ENCODE measurements around the gene ALDH1L1.

ALDH1L1 gene

GRCh38 chr3:126180477-126181397 is at the start of gene ALDH1L1:
Gene ALDH1L1, minus strand, starts transcription at chr3:126180586. Its CDS starts 19,607 bp downstream, at chr3:126160979.
- TF ChIP-seq, protein P1, sequence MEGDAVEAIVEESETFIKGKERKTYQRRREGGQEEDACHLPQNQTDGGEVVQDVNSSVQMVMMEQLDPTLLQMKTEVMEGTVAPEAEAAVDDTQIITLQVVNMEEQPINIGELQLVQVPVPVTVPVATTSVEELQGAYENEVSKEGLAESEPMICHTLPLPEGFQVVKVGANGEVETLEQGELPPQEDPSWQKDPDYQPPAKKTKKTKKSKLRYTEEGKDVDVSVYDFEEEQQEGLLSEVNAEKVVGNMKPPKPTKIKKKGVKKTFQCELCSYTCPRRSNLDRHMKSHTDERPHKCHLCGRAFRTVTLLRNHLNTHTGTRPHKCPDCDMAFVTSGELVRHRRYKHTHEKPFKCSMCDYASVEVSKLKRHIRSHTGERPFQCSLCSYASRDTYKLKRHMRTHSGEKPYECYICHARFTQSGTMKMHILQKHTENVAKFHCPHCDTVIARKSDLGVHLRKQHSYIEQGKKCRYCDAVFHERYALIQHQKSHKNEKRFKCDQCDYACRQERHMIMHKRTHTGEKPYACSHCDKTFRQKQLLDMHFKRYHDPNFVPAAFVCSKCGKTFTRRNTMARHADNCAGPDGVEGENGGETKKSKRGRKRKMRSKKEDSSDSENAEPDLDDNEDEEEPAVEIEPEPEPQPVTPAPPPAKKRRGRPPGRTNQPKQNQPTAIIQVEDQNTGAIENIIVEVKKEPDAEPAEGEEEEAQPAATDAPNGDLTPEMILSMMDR (IDR thresholded peaks at IDR 0.05; ENCODE audit: low read depth, low read length, missing control alignments): no peak
- DNase-seq: no peak
- Histone ChIP-seq H3K27ac (no peak within 1 kb of the TSS), H3K4me3 (ENCODE audit: low read depth, low read length) (peak within 1 kb of the TSS; percentile 55), H3K27me3 (replicated peaks) (no peaks in the 10 kb centered on the region), H3K36me3 (replicated peaks) (no peaks in the 10 kb centered on the region)
- in situ Hi-C loops (cut with HindIII; ENCODE audit: low pct_ligation_motif_present, low sequenced_read_pairs): no loop called here

DNA sequence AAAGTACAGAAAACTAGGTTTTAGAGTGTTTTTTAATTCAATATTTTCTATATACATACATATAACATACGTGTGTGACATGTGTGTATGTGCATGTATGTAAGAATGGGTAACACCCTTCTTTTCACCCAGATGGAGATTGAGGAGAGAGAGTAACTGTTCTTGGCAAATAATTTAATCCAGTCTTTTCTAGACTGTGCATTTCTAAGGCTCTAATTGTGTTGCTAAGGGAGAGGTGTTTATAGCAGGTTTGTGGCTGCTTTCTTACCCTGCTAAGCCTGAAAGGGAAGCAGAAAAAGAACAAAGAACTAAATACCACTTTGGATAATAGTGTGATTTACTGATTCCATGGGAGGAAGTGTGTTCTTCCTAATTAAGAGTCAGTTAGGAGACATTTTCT is 46.0 kb upstream of the ALDH1L1 start:
- Histone ChIP-seq H3K36me3 (replicated peaks) (no peaks in the 10 kb centered on the region), H3K27ac (no peak overlapping the region), H3K4me3 (ENCODE audit: low read depth, low read length) (no peak overlapping the region), H3K27me3 (replicated peaks) (no peaks in the 10 kb centered on the region)
- in situ Hi-C loops (cut with HindIII; ENCODE audit: low pct_ligation_motif_present, low sequenced_read_pairs): no loop called here
- no peak for DNase-seq
- TF ChIP-seq, protein P1 (IDR thresholded peaks at IDR 0.05; ENCODE audit: low read depth, low read length, missing control alignments): no peak

GRCh38 chr3:126216416-126216815 is 36.0 kb upstream of the ALDH1L1 start:
- Histone ChIP-seq H3K27me3 (replicated peaks) (no peaks in the 10 kb centered on the region), H3K36me3 (replicated peaks) (no peaks in the 10 kb centered on the region), H3K4me3 (ENCODE audit: low read depth, low read length) (no peak overlapping the region), H3K27ac (no peak overlapping the region)
- DNase-seq: no peak
- TF ChIP-seq, protein P1 (IDR thresholded peaks at IDR 0.05; ENCODE audit: low read depth, low read length, missing control alignments): no peak
- in situ Hi-C loops (cut with HindIII; ENCODE audit: low pct_ligation_motif_present, low sequenced_read_pairs): no loop called here

GRCh38 chr3:126213379-126214028 is 33.1 kb upstream of the ALDH1L1 start:
- Histone ChIP-seq H3K36me3 (replicated peaks) (no peaks in the 10 kb centered on the region), H3K27ac (no peak overlapping the region), H3K4me3 (ENCODE audit: low read depth, low read length) (peak overlapping the region; percentile 53), H3K27me3 (replicated peaks) (no peaks in the 10 kb centered on the region)
- no peak for DNase-seq
- TF ChIP-seq, protein P1 (IDR thresholded peaks at IDR 0.05; ENCODE audit: low read depth, low read length, missing control alignments): no peak
- in situ Hi-C loops (cut with HindIII; ENCODE audit: low pct_ligation_motif_present, low sequenced_read_pairs): no loop called here

DNA sequence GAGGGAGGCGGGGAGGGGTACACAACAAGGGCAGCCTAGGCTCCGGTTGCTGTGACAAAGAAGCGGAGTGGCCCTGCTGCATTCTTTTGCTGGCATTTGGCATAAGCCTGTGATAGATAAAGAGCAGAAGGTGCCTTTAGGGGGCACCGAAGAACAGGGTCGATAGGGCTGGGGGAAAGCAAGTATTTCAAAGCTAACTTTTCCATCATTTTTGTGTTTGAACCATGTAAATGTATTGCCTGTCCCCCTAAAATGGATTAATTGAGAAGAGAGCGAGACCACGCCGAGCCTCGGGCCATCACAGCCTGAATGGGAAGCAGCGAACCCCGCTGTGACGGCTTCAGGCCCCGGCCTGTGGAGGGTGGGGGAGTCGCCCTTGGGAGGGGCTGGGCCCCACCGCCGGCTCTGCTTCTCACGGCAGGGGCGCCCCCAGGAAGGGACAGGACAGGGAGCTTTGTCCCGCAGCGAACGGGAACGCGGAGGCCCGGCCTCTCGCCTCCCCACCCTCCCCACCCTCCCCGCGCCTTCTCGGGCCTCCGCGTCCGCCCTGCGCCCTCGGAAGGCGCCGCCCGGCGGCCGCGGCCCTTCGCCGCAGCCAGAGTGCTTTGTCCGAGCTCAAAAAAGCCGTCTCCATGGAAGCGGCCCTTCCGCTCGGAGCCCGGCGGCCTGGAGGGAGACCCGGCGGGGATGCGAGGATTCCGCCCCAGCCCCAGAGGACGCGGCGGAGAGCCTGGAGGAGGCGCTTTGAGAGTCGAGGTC is 32.4 kb upstream of the ALDH1L1 start:
- Histone ChIP-seq H3K27me3 (replicated peaks) (no peaks in the 10 kb centered on the region), H3K4me3 (ENCODE audit: low read depth, low read length) (peak overlapping the region; percentile 53), H3K36me3 (replicated peaks) (no peaks in the 10 kb centered on the region), H3K27ac (no peak overlapping the region)
- TF ChIP-seq, protein P1 (IDR thresholded peaks at IDR 0.05; ENCODE audit: low read depth, low read length, missing control alignments): peak; percentile 40
- DNase-seq: no peak
- in situ Hi-C loops (cut with HindIII; ENCODE audit: low pct_ligation_motif_present, low sequenced_read_pairs): no loop called here

All from brain microvascular endothelial cell (primary cell).